ENCODE data around the gene CFAP97D1.

CFAP97D1 gene

DNA sequence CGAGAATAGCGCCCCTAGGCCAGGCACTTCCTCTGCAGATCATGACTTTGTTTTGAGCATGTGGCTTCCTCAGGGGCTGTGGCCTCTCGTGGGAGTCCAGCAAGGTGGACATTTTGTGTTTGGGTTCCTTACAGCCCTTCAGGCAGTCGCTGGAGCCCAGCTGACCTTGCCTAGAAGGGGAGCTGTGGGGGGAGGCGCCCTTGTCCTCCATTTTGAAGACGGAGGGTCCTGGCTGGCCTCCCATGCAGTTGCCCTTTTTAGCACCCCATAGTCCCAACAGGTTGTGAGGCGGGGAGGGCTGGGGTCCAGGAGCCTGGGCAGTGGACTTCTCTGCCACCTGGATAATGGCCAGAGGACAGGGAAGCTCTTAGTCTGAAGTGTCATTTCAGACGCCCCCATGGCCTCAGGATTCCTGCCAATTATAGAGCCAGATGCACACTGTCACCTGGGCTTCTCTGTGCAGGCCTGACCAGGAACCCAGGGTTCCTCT is 23.0 kb upstream of the CFAP97D1 start:
- Histone ChIP-seq H3K4me3 (ENCODE audit: low read depth, low read length) (no peak overlapping the region), H3K36me3 (ENCODE audit: control insufficient read depth in 2 of 2, insufficient read depth in 1 of 2, low read length in 2 of 2) (no peaks in the 10 kb centered on the region), H3K9me3 (ENCODE audit: control insufficient read depth, insufficient read depth, low read depth, low read length) (no peaks in the 10 kb centered on the region), H3K27ac (ENCODE audit: extremely low read depth, low read depth, low read length) (no peak overlapping the region), H3K4me1 (ENCODE audit: control insufficient read depth, insufficient read depth, low read length) (peaks cover 5% of the 10 kb centered on the region; the same call in 1 of the 2 replicates)
- TF ChIP-seq ZNF394 (tag by site-specific recombination; IDR thresholded peaks at IDR 0.05; ENCODE audit: borderline replicate concordance) (no peak), BCL11A (tag by site-specific recombination; IDR thresholded peaks at IDR 0.05; ENCODE audit: low read depth) (no peak), ZNF16 (tag by site-specific recombination; IDR thresholded peaks at IDR 0.05; ENCODE audit: low read depth) (no peak), ZNF549 (tag by site-specific recombination; IDR thresholded peaks at IDR 0.05) (no peak), ZNF837 (tag by site-specific recombination; IDR thresholded peaks at IDR 0.05) (no peak), ZNF391 (tag by site-specific recombination; IDR thresholded peaks at IDR 0.05; ENCODE audit: borderline replicate concordance, low read depth) (no peak), ZBTB21 (tag by site-specific recombination; IDR thresholded peaks at IDR 0.05) (no peak), ZNF10 (tag by site-specific recombination; IDR thresholded peaks at IDR 0.05) (no peak), GLIS2 (tag by site-specific recombination; IDR thresholded peaks at IDR 0.05) (no peak), ZNF211 (tag by site-specific recombination; IDR thresholded peaks at IDR 0.05; ENCODE audit: low read depth) (no peak), MEIS1 (CRISPR knock-in tag; IDR thresholded peaks at IDR 0.05; ENCODE audit: borderline replicate concordance) (no peak), ZNF654 (tag by site-specific recombination; IDR thresholded peaks at IDR 0.05; ENCODE audit: low read depth) (no peak), ZNF768 (tag by site-specific recombination; IDR thresholded peaks at IDR 0.05) (no peak), ZNF626 (tag by site-specific recombination; IDR thresholded peaks at IDR 0.05) (no peak), GLIS1 (tag by site-specific recombination; IDR thresholded peaks at IDR 0.05) (no peak), ZNF221 (tag by site-specific recombination; IDR thresholded peaks at IDR 0.05; ENCODE audit: borderline replicate concordance) (no peak)
- TF ChIP-seq, protein P1, sequence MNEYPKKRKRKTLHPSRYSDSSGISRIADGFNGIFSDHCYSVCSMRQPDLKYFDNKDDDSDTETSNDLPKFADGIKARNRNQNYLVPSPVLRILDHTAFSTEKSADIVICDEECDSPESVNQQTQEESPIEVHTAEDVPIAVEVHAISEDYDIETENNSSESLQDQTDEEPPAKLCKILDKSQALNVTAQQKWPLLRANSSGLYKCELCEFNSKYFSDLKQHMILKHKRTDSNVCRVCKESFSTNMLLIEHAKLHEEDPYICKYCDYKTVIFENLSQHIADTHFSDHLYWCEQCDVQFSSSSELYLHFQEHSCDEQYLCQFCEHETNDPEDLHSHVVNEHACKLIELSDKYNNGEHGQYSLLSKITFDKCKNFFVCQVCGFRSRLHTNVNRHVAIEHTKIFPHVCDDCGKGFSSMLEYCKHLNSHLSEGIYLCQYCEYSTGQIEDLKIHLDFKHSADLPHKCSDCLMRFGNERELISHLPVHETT (tag by site-specific recombination; IDR thresholded peaks at IDR 0.05) = no peak
- TF ChIP-seq, protein P2, sequence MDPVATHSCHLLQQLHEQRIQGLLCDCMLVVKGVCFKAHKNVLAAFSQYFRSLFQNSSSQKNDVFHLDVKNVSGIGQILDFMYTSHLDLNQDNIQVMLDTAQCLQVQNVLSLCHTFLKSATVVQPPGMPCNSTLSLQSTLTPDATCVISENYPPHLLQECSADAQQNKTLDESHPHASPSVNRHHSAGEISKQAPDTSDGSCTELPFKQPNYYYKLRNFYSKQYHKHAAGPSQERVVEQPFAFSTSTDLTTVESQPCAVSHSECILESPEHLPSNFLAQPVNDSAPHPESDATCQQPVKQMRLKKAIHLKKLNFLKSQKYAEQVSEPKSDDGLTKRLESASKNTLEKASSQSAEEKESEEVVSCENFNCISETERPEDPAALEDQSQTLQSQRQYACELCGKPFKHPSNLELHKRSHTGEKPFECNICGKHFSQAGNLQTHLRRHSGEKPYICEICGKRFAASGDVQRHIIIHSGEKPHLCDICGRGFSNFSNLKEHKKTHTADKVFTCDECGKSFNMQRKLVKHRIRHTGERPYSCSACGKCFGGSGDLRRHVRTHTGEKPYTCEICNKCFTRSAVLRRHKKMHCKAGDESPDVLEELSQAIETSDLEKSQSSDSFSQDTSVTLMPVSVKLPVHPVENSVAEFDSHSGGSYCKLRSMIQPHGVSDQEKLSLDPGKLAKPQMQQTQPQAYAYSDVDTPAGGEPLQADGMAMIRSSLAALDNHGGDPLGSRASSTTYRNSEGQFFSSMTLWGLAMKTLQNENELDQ (tag by site-specific recombination; IDR thresholded peaks at IDR 0.05; ENCODE audit: low read depth) = no peak
- TF ChIP-seq, protein P3, sequence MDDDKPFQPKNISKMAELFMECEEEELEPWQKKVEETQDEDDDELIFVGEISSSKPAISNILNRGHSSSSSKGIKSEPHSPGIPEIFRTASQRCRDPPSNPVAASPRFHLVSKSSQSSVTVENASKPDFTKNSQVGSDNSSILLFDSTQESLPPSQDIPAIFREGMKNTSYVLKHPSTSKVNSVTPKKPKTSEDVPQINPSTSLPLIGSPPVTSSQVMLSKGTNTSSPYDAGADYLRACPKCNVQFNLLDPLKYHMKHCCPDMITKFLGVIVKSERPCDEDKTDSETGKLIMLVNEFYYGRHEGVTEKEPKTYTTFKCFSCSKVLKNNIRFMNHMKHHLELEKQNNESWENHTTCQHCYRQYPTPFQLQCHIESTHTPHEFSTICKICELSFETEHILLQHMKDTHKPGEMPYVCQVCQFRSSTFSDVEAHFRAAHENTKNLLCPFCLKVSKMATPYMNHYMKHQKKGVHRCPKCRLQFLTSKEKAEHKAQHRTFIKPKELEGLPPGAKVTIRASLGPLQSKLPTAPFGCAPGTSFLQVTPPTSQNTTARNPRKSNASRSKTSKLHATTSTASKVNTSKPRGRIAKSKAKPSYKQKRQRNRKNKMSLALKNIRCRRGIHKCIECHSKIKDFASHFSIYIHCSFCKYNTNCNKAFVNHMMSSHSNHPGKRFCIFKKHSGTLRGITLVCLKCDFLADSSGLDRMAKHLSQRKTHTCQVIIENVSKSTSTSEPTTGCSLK (tag by site-specific recombination; IDR thresholded peaks at IDR 0.05) = no peak
- TF ChIP-seq, protein P4, sequence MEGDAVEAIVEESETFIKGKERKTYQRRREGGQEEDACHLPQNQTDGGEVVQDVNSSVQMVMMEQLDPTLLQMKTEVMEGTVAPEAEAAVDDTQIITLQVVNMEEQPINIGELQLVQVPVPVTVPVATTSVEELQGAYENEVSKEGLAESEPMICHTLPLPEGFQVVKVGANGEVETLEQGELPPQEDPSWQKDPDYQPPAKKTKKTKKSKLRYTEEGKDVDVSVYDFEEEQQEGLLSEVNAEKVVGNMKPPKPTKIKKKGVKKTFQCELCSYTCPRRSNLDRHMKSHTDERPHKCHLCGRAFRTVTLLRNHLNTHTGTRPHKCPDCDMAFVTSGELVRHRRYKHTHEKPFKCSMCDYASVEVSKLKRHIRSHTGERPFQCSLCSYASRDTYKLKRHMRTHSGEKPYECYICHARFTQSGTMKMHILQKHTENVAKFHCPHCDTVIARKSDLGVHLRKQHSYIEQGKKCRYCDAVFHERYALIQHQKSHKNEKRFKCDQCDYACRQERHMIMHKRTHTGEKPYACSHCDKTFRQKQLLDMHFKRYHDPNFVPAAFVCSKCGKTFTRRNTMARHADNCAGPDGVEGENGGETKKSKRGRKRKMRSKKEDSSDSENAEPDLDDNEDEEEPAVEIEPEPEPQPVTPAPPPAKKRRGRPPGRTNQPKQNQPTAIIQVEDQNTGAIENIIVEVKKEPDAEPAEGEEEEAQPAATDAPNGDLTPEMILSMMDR (tag by site-specific recombination; IDR thresholded peaks at IDR 0.05) = no peak
- ChIA-PET POLR2A (interaction anchor here (2.1 kb wide), 1 partner anchor 60 kb away, joined by 5 read pairs; no protein-coding TSS in a partner anchor), CTCF (interaction anchor here (0.6 to 6.9 kb wide), 5 partner anchors 10 to 181 kb away, joined by 3 to 132 read pairs (median 3); no protein-coding TSS in a partner anchor)

Measured in HEK293 (cell line).